ENCODE data around the gene DACT2.

The DACT2 gene

GRCh38 chr6:168326294-168327261 lies 7.0 kb upstream of the DACT2 start:
- no peaks in the 10 kb centered on the region for H3K27me3 ChIP-seq (ENCODE audit: low read length)
- no peaks in the 10 kb centered on the region for H3K36me3 ChIP-seq (ENCODE audit: low read length)
- H3K9ac ChIP-seq (ENCODE audit: low read length): no peak overlapping the region
- H3K79me2 ChIP-seq (ENCODE audit: insufficient read depth, low read length): no peaks in the 10 kb centered on the region
- H3K9me3 ChIP-seq (ENCODE audit: insufficient read depth, low read length): no peaks in the 10 kb centered on the region
- no peak overlapping the region for H3K4me3 ChIP-seq (ENCODE audit: insufficient read depth, low read length, poor library complexity, severe bottlenecking)
- no peak overlapping the region for H2AFZ ChIP-seq (ENCODE audit: low read depth, low read length, severe bottlenecking)
- H4K20me1 ChIP-seq (ENCODE audit: low read depth, low read length): no peaks in the 10 kb centered on the region
- H3K4me2 ChIP-seq (ENCODE audit: low read depth, low read length, poor library complexity, severe bottlenecking): no peak overlapping the region
- H3F3A ChIP-seq (ENCODE audit: insufficient read depth): no peaks in the 10 kb centered on the region
- no peak for TF ChIP-seq CTCF (IDR thresholded peaks at IDR 0.05; ENCODE audit: insufficient read depth, low read length, poor library complexity, severe bottlenecking)
- TF ChIP-seq EZH2phosphoT487 (conservative IDR thresholded peaks at IDR 0.05; ENCODE audit: low read length): no peak
- H3K9me2 ChIP-seq (replicated peaks; ENCODE audit: insufficient read depth, low read length): no peaks in the 10 kb centered on the region
- H3K27ac ChIP-seq (ENCODE audit: low read depth, low read length): no peak overlapping the region

GRCh38 chr6:168322966-168323365 lies 3.4 kb upstream of the DACT2 start:
- Histone ChIP-seq H3F3A (ENCODE audit: insufficient read depth) (no peaks in the 10 kb centered on the region), H4K20me1 (ENCODE audit: low read depth, low read length) (no peaks in the 10 kb centered on the region), H3K9me3 (ENCODE audit: insufficient read depth, low read length) (no peaks in the 10 kb centered on the region), H2AFZ (ENCODE audit: low read depth, low read length, severe bottlenecking) (no peak overlapping the region), H3K4me3 (ENCODE audit: insufficient read depth, low read length, poor library complexity, severe bottlenecking) (no peak overlapping the region), H3K36me3 (ENCODE audit: low read length) (no peaks in the 10 kb centered on the region), H3K9me2 (replicated peaks; ENCODE audit: insufficient read depth, low read length) (no peaks in the 10 kb centered on the region), H3K79me2 (ENCODE audit: insufficient read depth, low read length) (no peaks in the 10 kb centered on the region), H3K27ac (ENCODE audit: low read depth, low read length) (no peak overlapping the region), H3K27me3 (ENCODE audit: low read length) (no peaks in the 10 kb centered on the region), H3K9ac (ENCODE audit: low read length) (no peak overlapping the region), H3K4me2 (ENCODE audit: low read depth, low read length, poor library complexity, severe bottlenecking) (no peak overlapping the region)
- TF ChIP-seq EZH2phosphoT487 (conservative IDR thresholded peaks at IDR 0.05; ENCODE audit: low read length): no peak
- TF ChIP-seq CTCF (IDR thresholded peaks at IDR 0.05; ENCODE audit: insufficient read depth, low read length, poor library complexity, severe bottlenecking): no peak

GRCh38 chr6:168320634-168321033 lies 1.1 kb upstream of the DACT2 start:
- Histone ChIP-seq H3K9me3 (ENCODE audit: insufficient read depth, low read length) (no peaks in the 10 kb centered on the region), H3K9ac (ENCODE audit: low read length) (no peak overlapping the region), H3K27ac (ENCODE audit: low read depth, low read length) (no peak overlapping the region), H4K20me1 (ENCODE audit: low read depth, low read length) (no peaks in the 10 kb centered on the region), H3K36me3 (ENCODE audit: low read length) (no peaks in the 10 kb centered on the region), H2AFZ (ENCODE audit: low read depth, low read length, severe bottlenecking) (no peak overlapping the region), H3K4me2 (ENCODE audit: low read depth, low read length, poor library complexity, severe bottlenecking) (no peak overlapping the region), H3F3A (ENCODE audit: insufficient read depth) (no peaks in the 10 kb centered on the region), H3K79me2 (ENCODE audit: insufficient read depth, low read length) (no peaks in the 10 kb centered on the region), H3K9me2 (replicated peaks; ENCODE audit: insufficient read depth, low read length) (no peaks in the 10 kb centered on the region), H3K4me3 (ENCODE audit: insufficient read depth, low read length, poor library complexity, severe bottlenecking) (no peak overlapping the region), H3K27me3 (ENCODE audit: low read length) (no peaks in the 10 kb centered on the region)
- TF ChIP-seq EZH2phosphoT487 (conservative IDR thresholded peaks at IDR 0.05; ENCODE audit: low read length) (no peak), CTCF (IDR thresholded peaks at IDR 0.05; ENCODE audit: insufficient read depth, low read length, poor library complexity, severe bottlenecking) (no peak)
